ENCODE data around the gene SLC28A1.
A peak's percentile ranks its signal among the peaks of the same experiment; 100 is the strongest.

SLC28A1 gene

GRCh38 chr15:84942456-84942855 lies 58.0 kb downstream of the SLC28A1 start:
- no peak for DNase-seq

DNA sequence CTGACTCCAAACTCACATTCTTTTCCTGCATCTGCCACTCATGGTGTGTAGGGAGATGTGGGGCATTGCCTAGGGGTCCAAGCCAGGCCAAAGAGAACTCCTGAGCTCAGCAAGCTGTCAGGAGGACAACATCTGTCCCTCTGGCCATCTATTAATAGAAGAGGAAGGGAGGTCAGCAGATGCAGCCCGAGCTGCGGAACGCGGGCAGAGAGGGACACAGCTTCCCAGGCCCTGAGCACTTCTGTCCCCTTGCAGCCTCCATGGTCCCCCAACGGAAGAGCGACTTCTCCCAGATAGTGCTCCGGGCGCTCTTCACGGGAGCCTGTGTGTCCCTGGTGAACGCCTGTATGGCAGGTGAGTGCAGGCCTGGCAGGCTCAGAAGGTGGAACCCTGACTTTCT lies 59.8 kb downstream of the SLC28A1 start:
- DNase-seq: no peak

- no peak for DNase-seq
Measured at GRCh38 chr15:84944861-84945260, 60.4 kb downstream of the SLC28A1 start.

DNA sequence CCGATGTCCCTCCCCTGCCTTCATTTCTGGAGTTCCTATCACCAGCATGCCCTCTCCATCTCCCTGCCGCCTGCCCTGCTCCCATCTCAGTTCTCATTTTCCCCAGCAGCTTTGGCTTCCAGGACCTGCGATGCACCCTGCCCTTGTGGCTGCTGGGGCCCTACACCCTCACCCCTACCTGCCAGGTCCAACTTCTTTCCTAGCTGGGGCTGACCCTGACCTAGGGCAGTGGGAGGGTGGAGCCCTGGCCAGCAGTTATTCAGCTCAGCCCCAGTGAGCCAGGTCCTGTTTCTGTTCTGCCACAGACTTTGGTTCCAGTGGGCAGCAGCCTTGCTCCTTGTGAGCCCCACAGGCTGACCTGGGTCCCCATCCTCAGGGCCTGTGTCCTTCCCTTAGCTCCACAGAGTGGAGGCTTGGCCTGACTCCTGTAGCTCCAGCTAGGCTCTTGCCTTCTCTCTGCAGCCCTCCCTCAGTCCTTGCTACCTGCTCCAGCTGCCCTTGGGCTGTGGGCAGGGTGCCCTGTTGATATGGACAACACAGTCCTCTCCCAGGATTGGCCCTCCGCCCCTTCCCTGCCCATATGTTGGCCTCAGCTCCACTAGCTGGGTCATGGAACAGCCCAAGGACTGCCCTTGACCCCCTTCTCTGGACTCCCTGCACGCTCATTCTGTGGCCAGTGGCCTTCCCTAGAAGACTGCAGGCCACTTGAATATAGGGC lies 62.5 kb downstream of the SLC28A1 start:
- no peak for DNase-seq

- DNase-seq: no peak
Measured at GRCh38 chr15:84947947-84948830, 63.7 kb downstream of the SLC28A1 start.

GRCh38 chr15:84949043-84949442 lies 64.6 kb downstream of the SLC28A1 start:
- DNase-seq: no peak

GRCh38 chr15:84949845-84950569 lies 65.5 kb downstream of the SLC28A1 start:
- no peak for DNase-seq

DNA sequence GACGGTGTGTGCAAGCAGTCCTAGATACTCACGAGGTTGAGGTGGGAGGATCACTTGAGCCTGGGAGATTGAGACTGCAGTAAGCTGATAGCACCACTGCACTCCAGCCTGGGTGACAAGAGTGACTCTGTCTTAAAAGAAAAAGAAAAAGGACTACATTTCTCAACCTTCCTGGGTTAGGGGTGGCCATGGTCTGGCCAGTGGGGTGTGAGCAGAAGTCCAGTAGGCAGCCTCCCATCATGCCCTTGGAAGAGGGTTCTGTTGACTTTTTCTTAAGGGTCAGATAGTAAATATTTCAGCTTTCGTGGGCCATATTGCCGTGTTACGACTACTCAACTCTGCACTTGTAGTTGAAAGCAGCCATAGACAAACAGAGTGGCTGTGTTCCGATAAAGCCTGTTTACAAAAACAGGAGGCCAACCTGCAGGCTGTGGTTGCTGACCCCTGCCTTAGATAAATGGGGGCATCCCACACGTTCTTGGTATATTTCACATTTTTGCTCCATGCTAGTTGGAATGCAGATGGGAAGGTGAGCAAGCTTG lies 66.2 kb downstream of the SLC28A1 start:
- DNase-seq: no peak

GRCh38 chr15:84951736-84952135 lies 67.3 kb downstream of the SLC28A1 start:
- no peak for DNase-seq

DNA sequence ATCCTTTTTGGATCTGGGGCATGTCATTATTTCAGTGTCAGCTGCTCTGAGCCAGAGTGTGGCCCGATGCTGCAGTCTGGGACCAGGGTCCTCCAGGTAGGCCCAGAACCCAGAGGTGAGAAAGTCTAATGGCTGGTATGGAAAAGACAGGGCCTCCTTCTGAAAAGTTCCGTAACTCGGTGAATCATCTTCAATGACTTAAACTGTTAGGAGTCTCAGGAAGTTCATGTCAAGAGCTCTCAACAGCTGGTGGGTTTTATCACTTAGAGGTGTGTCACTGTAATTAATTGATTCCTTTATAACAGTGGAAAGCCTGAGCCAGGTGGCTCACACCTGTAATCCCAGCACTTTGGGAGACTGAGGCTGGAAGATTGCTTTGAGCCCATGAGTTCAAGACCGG lies 68.7 kb downstream of the SLC28A1 start:
- no peak for DNase-seq

DNA sequence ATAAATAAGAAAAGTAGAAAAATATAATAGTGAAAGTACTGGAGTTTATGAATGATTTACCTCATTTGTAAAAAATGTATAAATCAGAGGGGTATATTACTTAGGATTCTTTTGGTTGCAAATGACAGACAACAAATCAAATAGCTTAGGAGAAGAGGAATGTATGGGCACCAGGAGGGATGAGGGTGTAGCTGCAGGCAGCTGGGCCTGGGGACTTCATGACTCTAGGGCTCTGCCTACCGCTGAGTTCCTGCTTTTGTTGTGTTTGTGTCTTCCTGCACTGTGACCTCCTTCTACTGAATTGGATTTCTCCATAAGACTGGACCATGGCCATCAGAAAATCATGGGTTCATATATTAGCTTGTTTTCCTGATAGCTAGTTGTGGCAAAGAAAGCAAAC lies 69.3 kb downstream of the SLC28A1 start:
- no peak for DNase-seq

GRCh38 chr15:84955089-84955848 lies 70.8 kb downstream of the SLC28A1 start:
- DNase-seq: peak; percentile 31

GRCh38 chr15:84956199-84956598 lies 71.7 kb downstream of the SLC28A1 start:
- no peak for DNase-seq

DNA sequence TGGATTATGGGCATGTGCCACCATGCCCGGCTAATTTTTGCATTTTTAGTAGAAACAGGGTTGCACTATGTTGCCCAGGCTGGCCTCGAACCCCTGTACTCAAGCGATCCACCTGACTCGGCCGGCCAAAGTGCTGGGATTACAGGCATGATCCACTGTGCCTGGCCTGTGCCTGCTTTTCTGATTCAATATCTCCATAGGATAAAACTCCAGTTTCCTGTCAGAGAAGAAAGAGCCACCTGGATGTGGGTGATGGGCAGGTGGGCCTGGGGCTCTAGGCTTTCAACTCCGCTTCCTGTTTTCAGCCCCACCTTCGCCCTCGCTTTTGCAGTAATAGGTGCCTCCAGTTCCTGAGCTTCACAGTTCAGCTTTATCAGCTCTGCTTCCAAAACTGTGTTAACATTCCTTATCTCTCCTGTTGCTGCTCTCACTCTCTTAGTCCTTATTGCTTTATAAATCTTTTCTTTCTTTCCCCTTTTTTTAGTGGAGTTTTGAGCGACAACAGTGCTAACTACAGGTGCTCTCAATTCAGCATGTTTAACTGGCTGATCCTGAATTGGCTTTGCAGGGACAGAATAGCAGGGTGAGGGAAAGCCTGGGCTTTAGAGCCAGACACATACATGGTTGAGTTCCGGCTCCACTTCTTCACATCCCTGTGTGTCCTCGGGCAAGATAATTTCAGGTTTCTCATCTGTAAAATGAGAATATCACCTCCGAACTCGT lies 76.1 kb downstream of the SLC28A1 start:
- no peak for DNase-seq

DNA sequence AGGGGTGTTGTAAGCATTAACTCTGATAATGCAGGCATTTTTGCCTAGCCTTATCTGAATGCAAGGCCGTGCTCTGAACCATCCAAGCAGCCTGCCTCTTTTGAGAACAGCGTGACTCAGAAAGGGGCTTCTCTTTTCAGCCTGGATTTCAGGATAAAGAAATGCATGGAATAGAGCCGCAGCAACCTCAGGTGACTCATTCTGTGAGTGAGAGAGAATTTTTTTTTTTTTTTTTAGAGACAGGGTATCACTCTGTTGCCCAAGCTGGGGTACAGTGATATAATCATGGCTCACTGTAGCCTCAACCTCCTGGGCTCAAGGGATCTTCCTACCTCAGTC lies 76.6 kb downstream of the SLC28A1 start:
- DNase-seq: no peak

DNA sequence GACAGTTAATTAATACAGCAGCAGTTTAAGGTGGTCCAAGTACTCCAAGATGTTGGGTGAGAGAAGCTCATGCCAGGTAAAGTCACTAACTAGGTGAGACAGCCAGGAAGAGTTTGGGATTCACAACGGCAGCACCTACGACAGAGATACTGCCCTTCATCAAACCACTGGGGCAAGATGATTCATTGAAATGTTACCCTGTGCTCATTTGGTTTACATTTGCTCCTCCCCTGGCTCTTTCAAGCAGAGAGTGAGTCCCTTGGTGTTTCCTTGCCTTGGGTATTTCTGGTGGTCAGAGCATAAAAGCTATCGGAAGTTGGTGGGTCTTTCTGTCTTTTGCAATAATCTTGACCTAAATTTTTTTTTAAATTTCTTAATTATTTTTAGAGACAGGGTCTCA lies 77.2 kb downstream of the SLC28A1 start:
- no peak for DNase-seq

DNA sequence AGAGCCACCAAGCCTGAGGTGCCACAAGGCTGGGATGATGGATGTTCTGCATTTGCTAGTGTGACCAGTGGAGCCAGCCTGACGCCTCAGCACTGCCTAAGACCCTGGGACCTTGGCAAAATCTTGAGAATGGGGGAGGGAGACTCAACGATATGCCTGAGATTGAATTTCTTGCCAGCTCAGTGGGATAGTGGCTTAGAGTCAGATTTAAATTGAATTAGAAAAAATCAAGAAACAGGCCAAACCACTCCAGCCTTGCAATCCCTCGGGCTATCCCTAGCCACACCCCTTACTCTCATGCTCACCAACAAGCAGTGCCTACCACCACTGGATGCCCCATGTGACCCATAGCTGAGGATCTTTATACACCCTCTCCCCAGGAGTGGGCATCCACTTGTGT lies 78.5 kb downstream of the SLC28A1 start:
- DNase-seq: no peak

DNA sequence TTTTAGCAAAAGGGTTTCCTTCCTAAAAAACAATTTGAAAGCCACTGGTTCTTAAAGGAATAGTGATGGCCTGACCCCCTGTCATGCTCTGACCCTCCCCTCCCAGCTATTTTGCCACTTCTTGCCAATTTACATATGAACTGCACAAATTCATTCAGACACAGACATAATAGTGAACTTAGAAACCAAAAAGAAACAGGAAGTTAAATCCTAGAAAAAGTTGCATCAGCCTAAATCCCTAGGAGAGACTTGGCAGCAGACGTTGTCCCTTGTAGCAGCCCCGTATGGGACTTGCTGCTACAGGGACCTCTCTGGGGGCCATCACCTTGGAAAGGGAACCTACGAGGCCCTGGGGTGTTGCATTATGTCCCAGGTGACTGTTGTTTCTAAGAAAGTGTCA lies 82.9 kb downstream of the SLC28A1 start:
- DNase-seq: no peak

GRCh38 chr15:84968301-84968700 lies 83.8 kb downstream of the SLC28A1 start:
- no peak for DNase-seq

DNA sequence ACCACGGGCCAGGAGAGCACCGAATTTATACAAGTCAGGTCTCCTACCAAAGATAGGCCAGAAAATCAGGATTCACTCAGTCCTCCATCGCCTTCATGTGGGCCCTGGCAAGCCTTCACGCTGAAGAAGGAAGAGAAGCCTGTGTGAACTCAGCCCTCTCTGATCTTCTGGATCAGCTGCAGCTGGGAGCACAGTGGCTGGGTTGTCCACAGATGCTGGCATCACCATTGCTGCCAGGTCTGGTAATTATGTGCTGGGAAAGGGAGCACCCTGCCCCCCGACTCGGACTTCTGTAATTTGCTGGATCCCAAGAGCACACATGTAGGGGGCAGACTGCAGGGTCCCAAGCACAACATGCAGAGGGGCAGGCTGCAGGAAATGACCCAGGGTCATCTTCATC lies 84.8 kb downstream of the SLC28A1 start:
- DNase-seq: no peak

- DNase-seq: no peak
Measured at GRCh38 chr15:84970843-84971242, 86.4 kb downstream of the SLC28A1 start.

Data from NCI-H2227 treated with DMSO at 0.1 percent for 48 hours (cell line).